K562 (cell line): ENCODE data around the gene RALGAPA2.

Experiments
- BHLHE40 ChIP-seq: IDR thresholded peaks from 2 replicates; pipeline ENCODE4 v1.6.1; 2011; ENCODE audit warnings: low read length, improper control_type of control experiment
- FOXM1 ChIP-seq, 2 experiments: fragments of 450-650 bp in 1 of 2; sonication (generic) in 1 of 2; formaldehyde crosslinking in 1 of 2; IDR thresholded peaks; 2 replicates each; pipeline versions ENCODE4 v1.6.1 to v1.9.0; 2017 to 2022; ENCODE audit warnings: low read depth in 2 of 2, mild to moderate bottlenecking in 2 of 2, missing genetic modification reagents in 1 of 2, moderate library complexity in 1 of 2
- HDAC8 ChIP-seq: fragments of 450-650 bp; IDR thresholded peaks from 2 replicates; pipeline ENCODE4 v1.6.1; 2016; ENCODE audit warnings: mild to moderate bottlenecking, missing genetic modification characterization, moderate library complexity, missing compliant biosample characterization
- JUNB ChIP-seq: fragments of 450-650 bp; formaldehyde crosslinking; conservative IDR thresholded peaks from 2 replicates; pipeline ENCODE4 v1.4.0; 2020; ENCODE audit warnings: mild to moderate bottlenecking
- MAX ChIP-seq: sonication (generic); formaldehyde crosslinking; IDR thresholded peaks from 2 replicates; pipeline ENCODE4 v1.9.0; 2022; ENCODE audit warnings: mild to moderate bottlenecking, missing genetic modification reagents
- MTA2 ChIP-seq: fragments of 450-650 bp; IDR thresholded peaks from 2 replicates; pipeline ENCODE4 v1.6.1; 2016; ENCODE audit warnings: low read depth
- PRDM10 ChIP-seq: fragments of 450-650 bp; IDR thresholded peaks from 2 replicates; pipeline ENCODE4 v1.6.1; 2018; ENCODE audit not compliant: partially characterized antibody
- SMAD1 ChIP-seq: fragments of 150-350 bp; IDR thresholded peaks from 2 replicates; pipeline ENCODE4 v1.6.1; 2014; ENCODE audit warnings: low read length, low read depth; ENCODE audit not compliant: partially characterized antibody
- TCF15 ChIP-seq: fragments of 250-450 bp; sonication (Bioruptor Pico); IDR thresholded peaks from 2 replicates; pipeline ENCODE4 v1.8.0; 2022; ENCODE audit warnings: moderate library complexity, mild to moderate bottlenecking, inconsistent platforms
- THAP12 ChIP-seq: fragments of 250-450 bp; sonication (Bioruptor Pico); IDR thresholded peaks from 2 replicates; pipeline ENCODE4 v1.9.0; 2021; ENCODE audit warnings: mild to moderate bottlenecking, inconsistent platforms
- ZNF277 ChIP-seq: fragments of 250-450 bp; sonication (Bioruptor Pico); IDR thresholded peaks from 2 replicates; pipeline ENCODE4 v1.8.0; 2022; ENCODE audit warnings: inconsistent platforms, mild to moderate bottlenecking, moderate library complexity, borderline replicate concordance

- TF ChIP-seq JUNB (no peak), SMAD1 (no peak), MAX (CRISPR knock-in tag) (no peak), HDAC8 (tag) (no peak), THAP12 (CRISPR knock-in tag) (no peak), MTA2 (no peak), ZNF277 (CRISPR knock-in tag) (no peak), FOXM1 (IDR thresholded peaks at IDR 0.05; ENCODE audit: low read depth) (no peak), FOXM1 (CRISPR knock-in tag; IDR thresholded peaks at IDR 0.05; ENCODE audit: low read depth) (no peak), TCF15 (CRISPR knock-in tag) (no peak), PRDM10 (no peak), BHLHE40 (no peak)
Observed at GRCh38 chr20:20553541-20553940, 158.9 kb downstream of the RALGAPA2 start.
